ENCODE measurements around the gene FANCC.

FANCC gene

GRCh38 chr9:95197692-95198271, 119.7 kb downstream of the FANCC start:
- in situ Hi-C loops (cut with MboI; ENCODE audit: low sequenced_read_pairs): no loop called here

GRCh38 chr9:95193480-95193879, 124.0 kb downstream of the FANCC start:
- in situ Hi-C loops (cut with MboI; ENCODE audit: low sequenced_read_pairs): no loop called here

GRCh38 chr9:95193067-95193466, 124.4 kb downstream of the FANCC start:
- in situ Hi-C loops (cut with MboI; ENCODE audit: low sequenced_read_pairs): no loop called here

GRCh38 chr9:95192631-95193030, 124.9 kb downstream of the FANCC start:
- in situ Hi-C loops (cut with MboI; ENCODE audit: low sequenced_read_pairs): no loop called here

- in situ Hi-C loops (cut with MboI; ENCODE audit: low sequenced_read_pairs): no loop called here
Observed at GRCh38 chr9:95190413-95190812, 127.1 kb downstream of the FANCC start.

GRCh38 chr9:95189251-95190098, 128.0 kb downstream of the FANCC start:
- in situ Hi-C loops (cut with MboI; ENCODE audit: low sequenced_read_pairs): no loop called here

GRCh38 chr9:95188459-95188858, 129.1 kb downstream of the FANCC start:
- in situ Hi-C loops (cut with MboI; ENCODE audit: low sequenced_read_pairs): no loop called here

DNA sequence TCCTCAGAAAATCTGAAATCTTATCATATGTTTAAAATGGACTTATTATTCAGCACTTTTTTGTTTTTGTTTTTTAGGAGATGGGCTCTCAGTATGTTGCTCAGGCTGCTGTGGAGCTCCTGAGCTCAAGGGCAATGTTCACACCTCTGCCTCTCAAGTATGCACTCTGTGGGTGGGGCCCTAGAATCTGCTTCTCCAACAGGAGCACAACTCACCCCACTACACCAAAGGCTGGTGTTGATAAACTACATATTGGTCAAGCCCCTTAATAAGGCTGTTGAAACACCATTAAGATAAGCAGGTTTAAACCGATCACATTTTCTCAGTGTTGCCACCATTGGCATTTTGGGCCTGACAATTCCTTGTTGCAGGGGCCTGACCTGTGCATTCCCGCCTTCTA, 131.6 kb downstream of the FANCC start:
- in situ Hi-C loops (cut with MboI; ENCODE audit: low sequenced_read_pairs): no loop called here

GRCh38 chr9:95182854-95183563, 134.5 kb downstream of the FANCC start:
- in situ Hi-C loops (cut with MboI; ENCODE audit: low sequenced_read_pairs): no loop called here

GRCh38 chr9:95181835-95182234, 135.7 kb downstream of the FANCC start:
- in situ Hi-C loops (cut with MboI; ENCODE audit: low sequenced_read_pairs): no loop called here

DNA sequence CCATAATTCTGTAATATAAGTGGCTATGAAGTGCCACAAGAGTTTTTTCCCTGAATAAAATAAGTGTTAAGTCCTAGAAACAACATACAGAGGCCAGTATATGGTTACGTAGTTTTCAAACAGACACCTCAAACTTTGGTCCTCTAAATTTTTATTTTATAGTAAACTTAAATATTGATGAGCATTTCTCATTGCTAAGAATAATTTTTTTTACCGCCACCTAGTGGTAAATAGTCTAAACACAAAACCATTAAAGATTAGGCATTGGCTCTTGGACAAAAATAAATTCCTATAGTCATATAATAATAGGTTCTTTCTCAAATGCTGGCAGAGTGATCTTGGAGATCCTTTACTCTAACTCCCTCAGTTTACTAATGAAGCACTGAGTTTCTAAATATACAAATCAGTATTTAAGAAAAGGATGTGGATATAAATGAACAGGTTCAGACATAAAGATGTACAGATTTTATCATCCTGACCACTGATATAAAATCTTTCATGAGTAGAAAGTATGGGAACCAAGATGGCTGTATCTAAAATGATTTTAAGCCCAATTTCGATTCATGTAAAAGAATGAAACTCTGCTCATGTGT, 136.2 kb downstream of the FANCC start:
- in situ Hi-C loops (cut with MboI; ENCODE audit: low sequenced_read_pairs): no loop called here

- in situ Hi-C loops (cut with MboI; ENCODE audit: low sequenced_read_pairs): no loop called here
Observed at GRCh38 chr9:95177617-95178016, 139.9 kb downstream of the FANCC start.

GRCh38 chr9:95176755-95177319, 140.7 kb downstream of the FANCC start:
- in situ Hi-C loops (cut with MboI; ENCODE audit: low sequenced_read_pairs): no loop called here

DNA sequence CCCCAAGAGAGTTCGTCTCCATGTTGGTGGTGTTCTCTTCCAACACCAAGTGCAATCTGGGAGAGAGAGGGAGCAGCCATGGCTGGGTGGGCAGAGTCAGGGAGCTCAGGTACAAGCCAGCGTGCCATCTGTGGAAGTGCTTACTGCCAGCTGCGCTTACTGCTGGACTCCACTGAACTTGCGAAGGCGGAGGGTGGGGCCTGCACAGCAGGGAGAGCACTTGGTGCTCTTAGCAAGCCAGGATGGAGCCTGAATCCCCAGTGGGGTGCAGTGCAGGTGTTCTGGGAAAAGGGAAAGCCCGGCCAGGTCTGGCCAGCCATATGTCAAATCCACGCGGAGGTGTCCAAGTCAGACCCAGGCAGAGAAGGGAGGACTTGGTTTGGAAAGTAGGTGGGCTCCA, 142.0 kb downstream of the FANCC start:
- in situ Hi-C loops (cut with MboI; ENCODE audit: low sequenced_read_pairs): no loop called here

DNA sequence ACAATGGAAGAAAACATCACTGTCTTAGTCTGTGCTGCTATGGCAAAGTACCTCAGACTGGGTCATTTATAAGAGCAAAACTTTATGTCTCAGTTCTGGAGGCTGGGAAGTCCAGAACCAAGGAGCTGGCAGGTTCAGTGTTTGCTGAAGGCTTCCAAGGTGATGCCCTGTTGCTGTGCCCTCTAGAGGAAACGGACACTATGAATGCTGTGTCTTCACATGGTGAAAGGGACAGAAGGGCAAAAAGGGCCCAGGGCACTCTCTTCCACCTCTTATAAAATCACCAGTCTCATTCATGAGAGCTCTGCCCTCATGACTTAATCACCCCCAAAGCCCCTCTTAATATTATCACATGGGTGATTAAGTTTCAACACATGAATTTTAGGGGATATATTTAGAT, 143.5 kb downstream of the FANCC start:
- in situ Hi-C loops (cut with MboI; ENCODE audit: low sequenced_read_pairs): no loop called here

GRCh38 chr9:95171596-95171995, 145.9 kb downstream of the FANCC start:
- in situ Hi-C loops (cut with MboI; ENCODE audit: low sequenced_read_pairs): no loop called here

GRCh38 chr9:95171001-95171400, 146.5 kb downstream of the FANCC start:
- in situ Hi-C loops (cut with MboI; ENCODE audit: low sequenced_read_pairs): no loop called here

- in situ Hi-C loops (cut with MboI; ENCODE audit: low sequenced_read_pairs): no loop called here
Observed at GRCh38 chr9:95167998-95168397, 149.5 kb downstream of the FANCC start.

DNA sequence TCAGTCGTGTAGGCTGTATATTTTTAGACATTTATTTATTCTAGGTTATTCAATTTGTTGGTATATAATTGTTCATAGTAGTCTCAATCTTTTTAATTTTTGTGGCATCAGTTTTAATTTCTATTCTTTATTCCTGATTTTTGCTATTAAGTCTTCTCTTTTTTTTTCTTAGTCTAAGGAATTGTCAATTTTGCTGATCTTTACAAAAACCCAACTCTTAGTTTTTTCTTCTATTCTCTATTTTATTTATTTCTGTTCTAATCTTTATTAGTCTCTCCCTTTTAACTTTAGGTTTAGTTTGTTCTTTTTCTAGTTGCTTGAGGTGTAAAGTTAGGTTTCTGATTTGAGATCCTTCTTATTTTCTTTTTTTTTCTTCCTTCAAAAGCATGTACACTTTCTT, 152.5 kb downstream of the FANCC start:
- in situ Hi-C loops (cut with MboI; ENCODE audit: low sequenced_read_pairs): no loop called here

GRCh38 chr9:95157481-95158151, 159.9 kb downstream of the FANCC start:
- in situ Hi-C loops (cut with MboI; ENCODE audit: low sequenced_read_pairs): no loop called here

GRCh38 chr9:95156074-95156473, 161.4 kb downstream of the FANCC start:
- in situ Hi-C loops (cut with MboI; ENCODE audit: low sequenced_read_pairs): no loop called here

All from hTERT RPE-1 (cell line).